Osteocyte (in vitro differentiated cells): Measurements from ENCODE around the gene HMCN2. TPM values are rescaled to one million over a fixed set of nuclear protein-coding genes. Genes with fewer than 3 reads are reported as not detected.
"Not testable (repeated sequence)": the region's sequence is repeated elsewhere in the genome, so short reads cannot be mapped to it uniquely, and the experiment has no call there.

Experiments
- DNase-seq: peaks from one replicate; pipeline ENCODE4 v3.0.0; 2021; ENCODE audit warnings: mixed read lengths; ENCODE audit not compliant: unreplicated experiment; ENCODE audit errors: extremely low spot score
- H3K27ac Mint-ChIP-seq: one replicate; pipeline ENCODE4 v1.8.0; 2021; ENCODE audit warnings: mild to moderate bottlenecking, mixed read lengths; ENCODE audit not compliant: unreplicated experiment
- H3K27me3 Mint-ChIP-seq: one replicate; pipeline ENCODE4 v1.8.0; 2021; ENCODE audit warnings: mixed read lengths; ENCODE audit not compliant: unreplicated experiment
- H3K36me3 Mint-ChIP-seq: one replicate; pipeline ENCODE4 v1.8.0; 2021; ENCODE audit warnings: mixed read lengths; ENCODE audit not compliant: unreplicated experiment
- H3K4me1 Mint-ChIP-seq: one replicate; pipeline ENCODE4 v1.8.0; 2021; ENCODE audit warnings: mixed read lengths; ENCODE audit not compliant: unreplicated experiment
- H3K4me3 Mint-ChIP-seq: one replicate; pipeline ENCODE4 v1.8.0; 2021; ENCODE audit warnings: mild to moderate bottlenecking, moderate library complexity, mixed read lengths; ENCODE audit not compliant: unreplicated experiment
- H3K9me3 Mint-ChIP-seq: one replicate; pipeline ENCODE4 v1.8.0; 2021; ENCODE audit warnings: mixed read lengths; ENCODE audit not compliant: unreplicated experiment
- total RNA-seq: library from RNA; stranded (reverse); gene quantifications from 2 replicates; pipeline ENCODE4 v1.2.1, GENCODE V29; 2021
- TF ChIP-seq, protein P1 (sequence below): fragments of 200-600 bp; sonication (generic); IDR thresholded peaks from 2 replicates; pipeline ENCODE4 v1.5.0; 2021; ENCODE audit warnings: antibody characterized with exemption, mild to moderate bottlenecking, moderate library complexity

HMCN2 gene
- total RNA-seq, 1 donor from 2014 or later, result 0.05 TPM

DNA sequence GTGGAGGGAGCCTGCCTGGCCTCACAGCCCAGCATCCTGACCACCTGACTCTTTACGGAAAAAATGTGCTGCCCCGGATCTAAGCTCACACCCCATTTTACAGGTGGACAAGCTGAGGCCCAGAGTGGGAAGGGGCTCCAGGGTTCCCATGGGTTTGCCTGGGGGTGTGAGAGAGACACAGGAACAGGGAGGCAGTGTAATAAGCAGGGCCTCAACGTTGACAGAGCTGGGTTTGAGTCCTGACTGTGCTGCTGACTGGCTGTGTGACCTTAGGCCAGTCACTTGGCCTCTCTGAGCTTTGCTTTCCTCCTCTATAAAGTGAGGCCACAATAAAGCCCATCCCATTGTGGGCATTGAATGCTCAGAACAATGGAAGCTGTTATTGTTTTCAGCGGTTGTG lies 73.7 kb downstream of the HMCN2 start:
- H3K4me3 Mint-ChIP-seq, result no peak overlapping the region
- H3K9me3 Mint-ChIP-seq, result no peaks in the 10 kb centered on the region

DNA sequence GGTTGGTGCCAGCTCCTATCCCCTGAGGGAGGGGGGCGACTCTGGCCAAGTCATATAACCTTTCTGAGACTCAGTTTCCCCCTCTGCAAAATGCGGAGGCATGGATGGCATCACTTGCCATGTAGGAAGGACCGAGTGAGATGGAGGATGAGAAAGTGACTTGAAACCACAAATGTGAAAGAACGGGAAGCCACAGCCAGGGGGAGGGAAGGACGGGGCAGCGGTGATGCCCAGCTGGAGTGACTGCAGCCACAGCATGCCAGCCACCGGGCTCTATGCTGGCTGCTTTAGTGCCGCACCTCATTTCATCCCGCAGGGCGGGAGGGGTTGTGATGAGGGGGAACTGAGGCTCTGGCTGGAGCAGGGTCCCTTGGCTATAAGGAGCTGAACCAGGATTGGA lies 74.5 kb downstream of the HMCN2 start:
- Mint-ChIP-seq H3K36me3 (no peaks in the 10 kb centered on the region), H3K27ac (no peak overlapping the region), H3K4me1 (no peaks in the 10 kb centered on the region), H3K4me3 (no peak overlapping the region), H3K9me3 (no peaks in the 10 kb centered on the region), H3K27me3 (peaks cover 9% of the 10 kb centered on the region)
- no peak for DNase-seq
- TF ChIP-seq, protein P1, sequence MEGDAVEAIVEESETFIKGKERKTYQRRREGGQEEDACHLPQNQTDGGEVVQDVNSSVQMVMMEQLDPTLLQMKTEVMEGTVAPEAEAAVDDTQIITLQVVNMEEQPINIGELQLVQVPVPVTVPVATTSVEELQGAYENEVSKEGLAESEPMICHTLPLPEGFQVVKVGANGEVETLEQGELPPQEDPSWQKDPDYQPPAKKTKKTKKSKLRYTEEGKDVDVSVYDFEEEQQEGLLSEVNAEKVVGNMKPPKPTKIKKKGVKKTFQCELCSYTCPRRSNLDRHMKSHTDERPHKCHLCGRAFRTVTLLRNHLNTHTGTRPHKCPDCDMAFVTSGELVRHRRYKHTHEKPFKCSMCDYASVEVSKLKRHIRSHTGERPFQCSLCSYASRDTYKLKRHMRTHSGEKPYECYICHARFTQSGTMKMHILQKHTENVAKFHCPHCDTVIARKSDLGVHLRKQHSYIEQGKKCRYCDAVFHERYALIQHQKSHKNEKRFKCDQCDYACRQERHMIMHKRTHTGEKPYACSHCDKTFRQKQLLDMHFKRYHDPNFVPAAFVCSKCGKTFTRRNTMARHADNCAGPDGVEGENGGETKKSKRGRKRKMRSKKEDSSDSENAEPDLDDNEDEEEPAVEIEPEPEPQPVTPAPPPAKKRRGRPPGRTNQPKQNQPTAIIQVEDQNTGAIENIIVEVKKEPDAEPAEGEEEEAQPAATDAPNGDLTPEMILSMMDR, result no peak

More for the DNA sequence above, 73.7 kb downstream of the HMCN2 start:
- Mint-ChIP-seq H3K27ac (no peak overlapping the region), H3K27me3 (peaks cover 12% of the 10 kb centered on the region), H3K36me3 (no peaks in the 10 kb centered on the region), H3K4me1 (no peaks in the 10 kb centered on the region)
- no peak for DNase-seq
- TF ChIP-seq, protein P1, result no peak

DNA sequence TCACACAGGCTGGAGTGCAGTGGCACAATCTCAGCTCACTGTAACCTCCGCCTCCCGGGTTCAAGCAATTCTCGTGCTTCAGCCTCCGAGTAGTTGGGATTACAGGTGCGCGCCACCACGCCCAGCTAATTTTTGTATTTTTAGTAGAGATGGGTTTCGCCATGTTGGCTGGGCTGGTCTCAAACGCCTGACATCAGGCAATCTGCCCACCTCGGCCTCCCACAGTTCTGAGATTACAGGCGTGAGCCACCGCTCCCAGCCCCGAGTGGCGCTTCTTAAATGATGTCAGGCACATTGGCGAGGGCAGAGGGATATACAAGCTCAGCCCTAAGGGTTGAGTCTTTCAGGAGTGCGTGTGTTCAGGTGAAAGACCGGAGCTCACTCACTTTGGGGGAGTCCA lies 75.0 kb downstream of the HMCN2 start:
- not testable (repeated sequence) for H3K36me3 Mint-ChIP-seq, H3K9me3 Mint-ChIP-seq, H3K27me3 Mint-ChIP-seq, DNase-seq, H3K4me1 Mint-ChIP-seq, H3K27ac Mint-ChIP-seq, H3K4me3 Mint-ChIP-seq

DNA sequence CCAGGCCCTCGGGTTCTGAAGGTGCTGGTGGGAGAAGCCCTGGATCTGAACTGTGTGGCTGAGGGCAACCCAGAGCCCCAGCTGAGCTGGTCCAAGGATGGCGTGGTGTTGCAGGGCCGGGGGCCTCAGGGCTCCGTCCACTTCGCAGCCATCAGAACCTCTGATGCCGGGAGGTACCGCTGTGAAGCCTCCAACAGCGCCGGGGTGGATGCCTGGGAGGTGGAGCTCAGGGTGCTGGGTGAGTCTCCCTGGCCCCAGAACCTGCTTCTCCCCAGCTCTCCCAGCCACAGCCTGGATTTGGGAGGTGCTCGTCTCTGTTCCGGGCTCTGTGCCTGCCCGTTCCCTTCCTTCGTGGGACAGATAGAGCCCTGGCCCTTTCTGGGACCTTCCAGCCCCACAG lies 75.6 kb downstream of the HMCN2 start:
- Mint-ChIP-seq H3K27ac (no peak overlapping the region), H3K9me3 (no peaks in the 10 kb centered on the region), H3K4me1 (no peaks in the 10 kb centered on the region), H3K4me3 (no peak overlapping the region), H3K27me3 (no peaks in the 10 kb centered on the region), H3K36me3 (no peaks in the 10 kb centered on the region)
- TF ChIP-seq, protein P1, result no peak
- DNase-seq, result no peak

DNA sequence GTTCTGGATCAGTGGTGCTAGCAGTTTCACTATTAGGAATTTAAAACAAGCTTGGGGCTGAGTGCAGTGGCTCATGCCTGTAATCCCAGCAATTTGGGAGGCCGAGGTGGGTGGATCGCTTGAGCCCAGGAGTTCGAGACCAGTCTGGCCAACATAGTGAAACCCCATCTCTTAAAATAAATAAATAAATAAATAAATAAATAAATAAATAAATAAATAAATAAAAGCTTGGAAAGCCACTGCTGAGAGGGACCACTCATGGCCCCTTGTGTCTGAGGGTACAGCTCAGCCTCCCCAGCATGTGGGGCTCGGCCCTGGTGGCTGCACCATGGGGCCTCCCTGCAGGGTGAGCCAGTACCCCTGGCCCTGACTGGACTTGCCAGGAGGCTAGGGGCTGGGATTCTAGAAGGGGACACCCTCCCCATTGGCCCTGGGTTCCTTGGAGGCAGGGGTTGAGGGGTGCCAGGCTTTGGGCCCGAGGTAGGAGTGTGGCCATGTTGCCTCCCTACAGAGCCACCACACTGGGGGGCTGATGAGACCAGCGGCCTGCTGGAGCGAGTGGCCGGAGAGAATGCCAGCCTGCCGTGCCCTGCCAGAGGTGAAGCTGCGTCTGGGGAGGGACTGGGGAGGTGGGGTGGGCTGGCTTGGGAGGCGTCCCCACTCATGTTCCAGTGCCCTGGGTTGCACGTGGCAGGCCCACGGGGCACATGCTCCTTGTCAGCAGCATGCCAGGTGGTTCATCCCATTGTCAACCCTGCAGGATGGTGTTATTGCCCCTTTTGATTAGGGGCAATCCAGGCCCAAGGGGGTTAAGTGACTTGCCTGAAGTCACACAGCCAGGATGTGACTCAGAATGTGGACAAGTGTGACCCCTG lies 76.5 kb downstream of the HMCN2 start:
- DNase-seq, result no peak
- H3K36me3 Mint-ChIP-seq, result no peaks in the 10 kb centered on the region
- no peaks in the 10 kb centered on the region for H3K4me1 Mint-ChIP-seq
- peaks cover 7% of the 10 kb centered on the region for H3K27me3 Mint-ChIP-seq
- no peak overlapping the region for H3K4me3 Mint-ChIP-seq
- no peak overlapping the region for H3K27ac Mint-ChIP-seq
- TF ChIP-seq, protein P1, result no peak
- no peaks in the 10 kb centered on the region for H3K9me3 Mint-ChIP-seq
